Measurements from ENCODE around the gene HSPA12B. TPM values are rescaled to one million over a fixed set of nuclear protein-coding genes. Genes with fewer than 3 reads are reported as not detected.

The HSPA12B gene
- total and polyA plus RNA-seq, 2 donors (not counting 3 experiments of a cell fraction or from before 2014, with no cell fraction given), result 3.7 to 6.6 TPM

GRCh38 chr20:3767110-3767426 lies 34.6 kb downstream of the HSPA12B start:
- dilution Hi-C loops (cut with MboI; ENCODE audit: extremely low pct_ligation_motif_present, low sequenced_read_pairs) (no loop called here), intact Hi-C loops (cut with micrococcal nuclease) (loop anchor here (5.0 kb wide), 1 partner anchor 360 kb away; the partner anchor contains the start of gene DNAAF9)
- ChIA-PET POLR2A (interaction anchor here (0.9 kb wide), 1 partner anchor 22 kb away, joined by 3 read pairs; no protein-coding TSS in a partner anchor), CTCF (interaction anchor here (0.9 to 6.5 kb wide), 15 partner anchors 11 to 90 kb away, joined by 3 to 76 read pairs (median 14); partner anchors contain the start of genes AP5S1, CENPB and SPEF1)
- H3K79me2 ChIP-seq (ENCODE audit: control insufficient read depth, insufficient read depth, low read length), result peaks cover 13% of the 10 kb centered on the region
- H3K27me3 ChIP-seq (ENCODE audit: control insufficient read depth in 2 of 2, insufficient read depth in 2 of 2, low read length in 2 of 2), result no peaks in the 10 kb centered on the region
- peaks cover 25% of the 10 kb centered on the region for H3K4me1 ChIP-seq (ENCODE audit: control insufficient read depth, extremely low read depth, insufficient read depth, low read length)
- H3K9ac ChIP-seq (replicated peaks; ENCODE audit: extremely low read depth, insufficient read depth, low read length), result peak overlapping the region; percentile 39
- DNase-seq (ENCODE audit: low read depth, low spot score) (no peak), FAIRE-seq (peak; percentile 70)
- H3K9me1 ChIP-seq (replicated peaks; ENCODE audit: control insufficient read depth, extremely low read depth, insufficient read depth, low read length), result no peaks in the 10 kb centered on the region
- TF ChIP-seq POLR2AphosphoS5 (IDR thresholded peaks at IDR 0.05; ENCODE audit: insufficient read depth, low read depth, low read length) (no peak), FOS (IDR thresholded peaks at IDR 0.05; ENCODE audit: borderline replicate concordance, insufficient read depth, low read length) (no peak), GATA2 (IDR thresholded peaks at IDR 0.05; ENCODE audit: insufficient read depth, insufficient read length, low read depth, low read length) (no peak), JUN (IDR thresholded peaks at IDR 0.05; ENCODE audit: borderline replicate concordance, insufficient read depth, insufficient read length, low read depth) (no peak), EZH2 (IDR thresholded peaks at IDR 0.05; ENCODE audit: borderline replicate concordance, low read depth, low read length, severe bottlenecking) (no peak), CTCF (IDR thresholded peaks at IDR 0.05; ENCODE audit: extremely low read depth in 1 of 2, insufficient read depth in 1 of 2, low read depth in 1 of 2, low read length in 2 of 2) (no peak), POLR2A (IDR thresholded peaks at IDR 0.05; ENCODE audit: low read depth, low read length) (no peak), MYC (IDR thresholded peaks at IDR 0.05; ENCODE audit: low read depth, low read length) (no peak)
- TF ChIP-seq, protein P1, sequence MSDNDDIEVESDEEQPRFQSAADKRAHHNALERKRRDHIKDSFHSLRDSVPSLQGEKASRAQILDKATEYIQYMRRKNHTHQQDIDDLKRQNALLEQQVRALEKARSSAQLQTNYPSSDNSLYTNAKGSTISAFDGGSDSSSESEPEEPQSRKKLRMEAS (IDR thresholded peaks at IDR 0.05; ENCODE audit: insufficient read depth, insufficient read length), result no peak
- H3K4me3 ChIP-seq (replicated peaks in 1 of 3; ENCODE audit: insufficient read depth in 1 of 3, low read depth in 1 of 3, low read length in 3 of 3), result peak overlapping the region; percentile 61 to 71 (median 61)
- peak overlapping the region; percentile 74 for H2AFZ ChIP-seq (ENCODE audit: low read depth, low read length)
- H3K4me2 ChIP-seq (ENCODE audit: insufficient read depth, low read length), result peak overlapping the region; percentile 81
- no peaks in the 10 kb centered on the region for H4K20me1 ChIP-seq (replicated peaks; ENCODE audit: control insufficient read depth, extremely low read depth, insufficient read depth, low read length)
- H3K27ac ChIP-seq (ENCODE audit: insufficient read depth, low read depth, low read length), result no peak overlapping the region
- no peaks in the 10 kb centered on the region for H3K9me3 ChIP-seq (replicated peaks; ENCODE audit: control insufficient read depth, insufficient read depth, low read length)
- no peaks in the 10 kb centered on the region for H3K36me3 ChIP-seq (ENCODE audit: control insufficient read depth in 2 of 2, extremely low read depth in 1 of 2, insufficient read depth in 2 of 2, low read length in 2 of 2)
- BruUV-seq (replicated peaks), result no TSS peak
